ENCODE measurements around the gene DHCR7. TPM values are rescaled to one million over a fixed set of nuclear protein-coding genes. Genes with fewer than 3 reads are reported as not detected.

The DHCR7 gene
- total RNA-seq, 1 experiment from 2014 or later = 371 TPM

GRCh38 chr11:71450507-71450906 lies 2.3 kb upstream of the DHCR7 start:
- Mint-ChIP-seq H3K27me3 (ENCODE audit: insufficient read depth, unreplicated experiment) (no peaks in the 10 kb centered on the region), H3K4me1 (ENCODE audit: low read depth, unreplicated experiment) (peaks cover 43% of the 10 kb centered on the region), H3K27ac (ENCODE audit: unreplicated experiment) (no peak overlapping the region), H3K4me3 (ENCODE audit: unreplicated experiment) (no peak overlapping the region), H3K36me3 (ENCODE audit: insufficient read depth, unreplicated experiment) (peaks cover 63% of the 10 kb centered on the region), H3K9me3 (ENCODE audit: unreplicated experiment) (no peaks in the 10 kb centered on the region)
- Histone ChIP-seq H3K4me1 (peaks cover 29% of the 10 kb centered on the region), H3K27me3 (replicated peaks; ENCODE audit: control insufficient read depth, insufficient read depth, low read length) (no peaks in the 10 kb centered on the region), H3K36me3 (ENCODE audit: control insufficient read depth, insufficient read depth, low read length) (peaks cover 1% of the 10 kb centered on the region; the same call in 1 of the 2 replicates), H3K9me3 (no peaks in the 10 kb centered on the region), H3K4me3 (ENCODE audit: low read depth, low read length) (no peak overlapping the region)
- no TSS peak for BruUV-seq (replicated peaks)
- TF ChIP-seq CTCF (IDR thresholded peaks at IDR 0.05; ENCODE audit: insufficient read depth in 1 of 2, low read depth in 1 of 2, low read length in 1 of 2, severe bottlenecking in 1 of 2, unreplicated experiment in 1 of 2) = no peak
- intact Hi-C loops (cut with micrococcal nuclease; ENCODE audit: unreplicated experiment) = loop anchor here (5.0 kb wide), 1 partner anchor 198 kb away; the partner anchor contains the start of gene SHANK2
- POLR2A ChIA-PET = no interaction called here
- DNase-seq = no peak
- CTCF ChIA-PET = no interaction called here

- Histone ChIP-seq H3K9me3 (no peaks in the 10 kb centered on the region), H3K27me3 (replicated peaks; ENCODE audit: control insufficient read depth, insufficient read depth, low read length) (no peaks in the 10 kb centered on the region), H3K4me1 (peaks cover 29% of the 10 kb centered on the region), H3K4me3 (ENCODE audit: low read depth, low read length) (peak overlapping the region; percentile 88), H3K36me3 (ENCODE audit: control insufficient read depth, insufficient read depth, low read length) (peaks cover 6% of the 10 kb centered on the region; the same call in 1 of the 2 replicates)
- peak overlapping the region; percentile 86 for H3K4me3 Mint-ChIP-seq (ENCODE audit: unreplicated experiment)
- H3K4me1 Mint-ChIP-seq (ENCODE audit: low read depth, unreplicated experiment) = peaks cover 39% of the 10 kb centered on the region
- DNase-seq = peak in 1 of 2 experiments; percentile 22
- POLR2A ChIA-PET = no interaction called here
- intact Hi-C loops (cut with micrococcal nuclease; ENCODE audit: unreplicated experiment) = loop anchor here (2.0 kb wide), 1 partner anchor 39 kb away; no protein-coding TSS in a partner anchor
- TF ChIP-seq CTCF (IDR thresholded peaks at IDR 0.05; ENCODE audit: insufficient read depth in 1 of 2, low read depth in 1 of 2, low read length in 1 of 2, severe bottlenecking in 1 of 2, unreplicated experiment in 1 of 2) = no peak
- no peaks in the 10 kb centered on the region for H3K9me3 Mint-ChIP-seq (ENCODE audit: unreplicated experiment)
- no TSS peak for BruUV-seq (replicated peaks)
- CTCF ChIA-PET = interaction anchor here (1.4 to 1.8 kb wide), 2 partner anchors 114 to 130 kb away, joined by 4 to 7 read pairs; no protein-coding TSS in a partner anchor
- no peaks in the 10 kb centered on the region for H3K27me3 Mint-ChIP-seq (ENCODE audit: insufficient read depth, unreplicated experiment)
- H3K36me3 Mint-ChIP-seq (ENCODE audit: insufficient read depth, unreplicated experiment) = peaks cover 65% of the 10 kb centered on the region
- peak overlapping the region; percentile 59 for H3K27ac Mint-ChIP-seq (ENCODE audit: unreplicated experiment)
Observed at GRCh38 chr11:71449596-71449995, 1.4 kb upstream of the DHCR7 start.

GRCh38 chr11:71447791-71448256 lies 369 bp downstream of the DHCR7 start:
- Histone ChIP-seq H3K36me3 (ENCODE audit: control insufficient read depth, insufficient read depth, low read length) (peaks cover 12% of the 10 kb centered on the region), H3K4me1 (peaks cover 21% of the 10 kb centered on the region), H3K9me3 (no peaks in the 10 kb centered on the region), H3K4me3 (ENCODE audit: low read depth, low read length) (peak overlapping the region; percentile 88), H3K27me3 (replicated peaks; ENCODE audit: control insufficient read depth, insufficient read depth, low read length) (no peaks in the 10 kb centered on the region)
- intact Hi-C loops (cut with micrococcal nuclease; ENCODE audit: unreplicated experiment) = loop anchor here (2.0 kb wide), 1 partner anchor 41 kb away; no protein-coding TSS in a partner anchor
- Mint-ChIP-seq H3K27ac (ENCODE audit: unreplicated experiment) (peak overlapping the region; percentile 59), H3K9me3 (ENCODE audit: unreplicated experiment) (no peaks in the 10 kb centered on the region), H3K27me3 (ENCODE audit: insufficient read depth, unreplicated experiment) (no peaks in the 10 kb centered on the region), H3K4me3 (ENCODE audit: unreplicated experiment) (peak overlapping the region; percentile 86), H3K4me1 (ENCODE audit: low read depth, unreplicated experiment) (peaks cover 36% of the 10 kb centered on the region), H3K36me3 (ENCODE audit: insufficient read depth, unreplicated experiment) (peaks cover 72% of the 10 kb centered on the region)
- POLR2A ChIA-PET = interaction anchor here (0.5 to 1.5 kb wide), 8 partner anchors 10 to 340 kb away, joined by 3 to 11 read pairs (median 4); partner anchors contain the start of gene SHANK2
- peak in 1 of 2 experiments; percentile 6 for TF ChIP-seq CTCF (IDR thresholded peaks at IDR 0.05; ENCODE audit: insufficient read depth in 1 of 2, low read depth in 1 of 2, low read length in 1 of 2, severe bottlenecking in 1 of 2, unreplicated experiment in 1 of 2)
- CTCF ChIA-PET = interaction anchor here (1.0 to 2.1 kb wide), 7 partner anchors 14 to 198 kb away, joined by 3 to 24 read pairs (median 6); no protein-coding TSS in a partner anchor
- DNase-seq = peak in 1 of 2 experiments; percentile 84
- BruUV-seq (replicated peaks) = no TSS peak
